ENCODE results near the gene CDK5R2.

DNA sequence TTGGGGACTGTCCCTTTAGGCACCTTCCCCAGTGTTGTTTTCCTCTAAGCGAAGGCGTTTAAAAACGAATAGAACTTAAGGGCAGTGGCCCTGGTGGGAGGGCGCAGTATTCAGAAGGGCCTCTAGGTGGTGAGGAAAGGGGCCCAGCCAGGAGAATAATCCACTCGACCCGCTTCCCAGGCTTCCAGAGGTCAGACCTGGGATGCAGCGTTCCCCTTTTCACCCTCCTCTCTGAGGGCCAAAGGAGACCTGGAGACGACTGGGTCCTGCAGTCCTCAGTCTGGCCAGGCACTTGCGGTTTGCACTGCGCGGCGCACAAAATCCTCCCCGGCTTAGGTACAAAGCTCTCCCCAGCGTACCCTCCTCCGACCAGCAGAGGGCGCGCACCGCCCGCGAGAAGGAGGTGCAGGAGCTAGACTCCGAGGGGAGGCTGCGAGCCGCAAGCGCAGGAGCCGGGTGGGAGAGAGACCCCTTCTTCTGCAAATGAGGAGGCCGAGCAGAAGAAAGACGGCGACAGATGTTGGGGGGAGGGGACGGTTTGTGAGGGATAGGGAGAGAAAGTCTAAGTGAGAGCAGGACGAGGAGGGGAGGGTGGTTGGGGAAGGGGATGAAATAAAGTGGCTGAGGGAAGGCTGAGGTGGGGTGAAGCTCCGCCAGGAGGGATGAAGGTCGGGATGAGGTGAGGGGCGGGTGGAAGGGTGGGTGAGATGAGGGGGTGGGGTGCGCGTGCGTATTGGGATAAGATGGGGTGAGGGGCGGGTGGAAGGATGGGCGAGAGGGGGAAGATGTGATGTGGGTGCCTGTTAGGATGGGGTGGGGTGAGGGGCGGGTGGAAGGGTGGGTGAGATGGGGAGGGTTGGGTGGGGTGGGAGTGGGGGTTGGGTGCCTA lies 20.6 kb downstream of the CDK5R2 start:
- TF ChIP-seq, protein P1, sequence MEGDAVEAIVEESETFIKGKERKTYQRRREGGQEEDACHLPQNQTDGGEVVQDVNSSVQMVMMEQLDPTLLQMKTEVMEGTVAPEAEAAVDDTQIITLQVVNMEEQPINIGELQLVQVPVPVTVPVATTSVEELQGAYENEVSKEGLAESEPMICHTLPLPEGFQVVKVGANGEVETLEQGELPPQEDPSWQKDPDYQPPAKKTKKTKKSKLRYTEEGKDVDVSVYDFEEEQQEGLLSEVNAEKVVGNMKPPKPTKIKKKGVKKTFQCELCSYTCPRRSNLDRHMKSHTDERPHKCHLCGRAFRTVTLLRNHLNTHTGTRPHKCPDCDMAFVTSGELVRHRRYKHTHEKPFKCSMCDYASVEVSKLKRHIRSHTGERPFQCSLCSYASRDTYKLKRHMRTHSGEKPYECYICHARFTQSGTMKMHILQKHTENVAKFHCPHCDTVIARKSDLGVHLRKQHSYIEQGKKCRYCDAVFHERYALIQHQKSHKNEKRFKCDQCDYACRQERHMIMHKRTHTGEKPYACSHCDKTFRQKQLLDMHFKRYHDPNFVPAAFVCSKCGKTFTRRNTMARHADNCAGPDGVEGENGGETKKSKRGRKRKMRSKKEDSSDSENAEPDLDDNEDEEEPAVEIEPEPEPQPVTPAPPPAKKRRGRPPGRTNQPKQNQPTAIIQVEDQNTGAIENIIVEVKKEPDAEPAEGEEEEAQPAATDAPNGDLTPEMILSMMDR (IDR thresholded peaks at IDR 0.05): peak; percentile 82 to 97 (median 90)
- TF ChIP-seq POLR2A (IDR thresholded peaks at IDR 0.05): no peak
